Medulla oblongata (tissue), 1 donor: ENCODE data around the gene SPANXN3.
"Not testable (repeated sequence)": the region's sequence is repeated elsewhere in the genome, so short reads cannot be mapped to it uniquely, and the experiment has no call there.

Source experiments
- DNase-seq: peaks from one replicate; pipeline ENCODE4 v3.0.0-alpha.2; 2015; ENCODE audit errors: extremely low spot score

The SPANXN3 gene

GRCh38 chrX:143517375-143517774, at the start of gene SPANXN3:
SPANXN3 (minus strand) TSS chrX:143517475; CDS start chrX:143517391, 84 bp downstream.
- DNase-seq = not testable (repeated sequence)

- DNase-seq = peak; percentile 2
These were observed 18.9 kb upstream of the SPANXN3 start for GRCh38 chrX:143536176-143536575.

GRCh38 chrX:143502196-143502595, 15.1 kb downstream of the SPANXN3 start:
- not testable (repeated sequence) for DNase-seq

- no peak for DNase-seq
These were observed 16.5 kb downstream of the SPANXN3 start for GRCh38 chrX:143500751-143501150.

- no peak for DNase-seq
These were observed 31.2 kb downstream of the SPANXN3 start for GRCh38 chrX:143486105-143486504.

GRCh38 chrX:143476751-143477150, 40.5 kb downstream of the SPANXN3 start:
- DNase-seq = no peak

- no peak for DNase-seq
These were observed 44.8 kb downstream of the SPANXN3 start for GRCh38 chrX:143472347-143472938.

GRCh38 chrX:143466130-143466529, 51.1 kb downstream of the SPANXN3 start:
- DNase-seq = no peak

GRCh38 chrX:143462696-143463095, 54.6 kb downstream of the SPANXN3 start:
- DNase-seq = no peak

- no peak for DNase-seq
These were observed 55.7 kb downstream of the SPANXN3 start for GRCh38 chrX:143461606-143462005.
